ENCODE results near the gene CHI3L2.
A peak's percentile ranks its signal among the peaks of the same experiment; 100 is the strongest.
"Not testable (repeated sequence)": the region's sequence is repeated elsewhere in the genome, so short reads cannot be mapped to it uniquely, and the experiment has no call there.

Gene CHI3L2

DNA sequence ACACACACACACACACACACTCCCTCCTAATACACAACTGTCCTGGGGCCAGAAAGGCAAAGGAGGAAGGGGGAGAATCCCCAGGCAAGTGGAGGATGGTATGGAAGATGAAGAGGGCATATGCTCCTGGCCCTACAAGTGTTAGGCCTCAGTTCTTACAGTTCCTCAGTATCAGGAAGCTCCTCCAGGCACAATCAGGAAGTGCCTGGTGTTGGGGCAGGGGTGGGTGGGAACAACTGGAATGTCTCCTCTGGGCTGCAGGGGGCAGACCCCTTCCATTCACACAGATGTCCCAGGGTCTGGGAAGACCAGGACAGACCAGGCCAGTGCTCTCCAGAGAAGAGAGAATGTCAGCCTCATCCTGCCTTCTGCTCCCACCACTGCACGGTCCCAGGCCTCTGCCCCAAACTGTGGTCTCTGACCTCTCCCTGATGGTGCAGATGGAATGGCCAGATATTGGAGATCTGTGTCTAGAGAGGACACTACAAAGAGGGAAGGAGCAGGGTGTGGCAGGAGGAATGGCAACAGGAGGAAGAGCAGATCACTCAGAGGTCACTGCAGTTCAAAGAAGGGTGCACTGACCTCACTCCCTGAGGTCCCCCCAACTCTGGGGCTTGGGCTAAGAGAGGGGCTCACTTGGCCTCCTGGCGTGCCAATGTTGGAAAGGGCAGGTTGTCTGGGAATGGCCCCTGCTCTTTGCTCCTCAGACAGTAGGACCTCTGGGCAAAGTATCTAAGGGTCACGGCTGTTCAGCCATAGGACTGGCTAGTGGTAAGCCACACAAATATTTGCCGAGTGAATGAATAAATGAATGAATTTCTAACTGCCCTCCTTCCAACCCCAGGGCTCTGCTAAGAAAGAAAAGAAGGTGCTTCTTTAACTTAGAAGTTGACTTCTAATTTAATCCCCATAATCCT lies 24.5 kb upstream of the CHI3L2 start:
- no peak for DNase-seq

DNA sequence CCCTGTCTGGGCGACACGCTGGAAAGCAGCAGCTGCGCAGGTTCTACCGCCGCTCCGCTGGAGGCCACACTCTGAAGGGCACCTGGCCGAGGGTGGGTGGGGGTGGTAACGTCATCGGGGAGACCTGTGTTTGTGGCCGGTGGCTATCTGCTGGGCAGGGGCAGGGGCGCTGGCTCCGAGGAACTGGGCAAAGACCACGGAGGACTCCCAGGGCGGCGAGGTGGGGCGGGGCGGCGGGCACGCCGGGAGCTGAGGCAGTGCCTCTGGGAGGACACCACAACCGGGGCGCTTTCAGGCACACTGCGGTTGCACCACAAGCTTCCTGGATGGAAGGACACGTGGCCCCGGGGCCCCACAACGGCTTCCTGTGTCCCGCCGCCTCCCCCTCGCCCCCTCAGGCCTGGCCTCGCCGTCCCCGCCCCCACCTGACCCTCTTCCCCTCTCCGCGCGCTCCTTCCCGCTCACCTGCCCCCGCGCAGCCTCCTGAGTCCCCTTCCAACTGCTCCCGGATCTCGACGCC lies 23.8 kb upstream of the CHI3L2 start:
- DNase-seq = peak; percentile 94

DNA sequence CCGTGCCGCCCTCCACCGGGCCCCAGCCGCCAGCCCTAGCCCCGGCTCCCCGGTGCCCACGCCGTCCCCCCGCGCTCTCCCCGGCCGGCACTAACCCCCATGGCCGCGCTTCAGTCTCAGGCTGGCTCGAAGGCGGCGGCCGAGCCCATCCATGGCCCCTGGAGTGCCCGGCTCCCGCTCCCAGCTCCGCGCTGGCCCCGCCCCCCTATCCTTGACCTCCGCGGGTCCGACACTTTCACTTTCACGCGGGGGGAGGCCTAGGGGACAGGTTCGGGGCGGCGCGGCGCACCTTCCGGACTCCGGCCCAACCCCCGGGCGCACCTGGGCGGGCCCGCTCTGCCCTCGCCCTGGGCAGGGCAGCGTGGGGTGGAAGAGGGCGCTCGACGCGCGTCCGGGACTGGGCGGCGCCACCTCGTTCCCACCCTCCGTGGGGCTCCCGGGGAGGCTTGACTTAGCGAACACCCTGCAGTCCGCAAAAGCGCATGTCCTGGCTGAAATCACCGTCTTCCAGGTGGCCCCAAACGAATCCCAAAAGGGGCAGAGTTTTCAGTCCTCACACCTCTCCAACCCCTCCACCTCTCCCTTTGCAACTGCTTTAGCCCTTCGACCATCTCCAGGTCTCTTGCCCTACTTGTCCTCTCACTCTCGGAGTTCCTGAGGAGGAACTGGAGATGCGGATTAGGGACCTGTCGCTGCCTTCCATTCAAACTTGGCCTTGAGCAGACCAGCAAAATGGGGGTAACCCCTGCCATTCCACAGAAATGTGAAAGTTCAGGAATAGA lies 23.1 kb upstream of the CHI3L2 start:
- peak; percentile 72 for DNase-seq

DNA sequence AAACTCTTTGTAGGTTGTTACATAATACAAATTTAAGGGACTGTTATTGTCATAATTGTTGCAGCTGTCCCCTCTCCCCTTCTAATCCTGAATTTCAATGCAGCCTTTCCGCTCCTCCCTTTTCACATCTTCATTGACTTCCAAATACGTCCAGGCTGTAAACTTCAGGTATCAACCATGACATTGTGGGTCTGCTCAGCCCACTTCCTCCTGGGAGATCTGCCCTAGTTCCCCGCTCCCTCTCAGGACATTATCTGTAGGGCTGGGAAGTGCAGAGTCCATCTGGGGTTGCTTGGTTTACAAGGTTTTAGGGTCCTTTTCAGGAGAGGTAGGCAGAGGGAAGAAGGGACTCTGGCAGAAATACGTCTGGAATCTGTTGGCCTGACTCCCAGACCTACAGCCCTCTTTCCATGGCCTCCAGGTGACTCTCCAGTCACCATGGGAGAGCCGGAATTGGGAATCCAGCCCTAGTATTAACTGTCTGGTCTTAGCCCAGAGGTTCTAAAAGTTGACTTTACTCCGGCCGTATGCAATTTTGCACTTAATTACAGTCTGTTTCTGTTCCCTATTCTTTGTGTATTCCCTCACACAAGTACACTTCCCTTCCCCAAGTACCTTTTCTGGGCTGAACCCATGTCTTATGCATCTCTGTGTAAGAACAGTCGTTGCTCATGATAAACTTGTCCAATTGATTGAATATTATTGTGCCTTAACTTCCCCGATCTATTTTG lies 22.4 kb upstream of the CHI3L2 start:
- no peak for DNase-seq

DNA sequence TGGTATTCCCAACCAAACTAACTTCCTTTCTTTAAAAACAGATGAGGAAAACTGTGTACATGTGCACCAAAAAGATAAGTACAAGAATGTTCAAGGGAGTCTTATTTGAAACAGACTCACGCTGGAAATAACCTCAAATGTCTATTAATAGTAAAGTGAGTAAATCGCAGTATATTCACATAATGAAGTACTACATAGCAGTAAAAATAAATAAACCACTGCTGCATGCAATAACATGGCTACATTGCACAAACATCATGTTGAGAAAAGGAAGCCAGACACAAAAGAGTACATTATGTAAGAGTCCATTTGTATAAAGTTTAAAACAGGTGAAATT lies 21.8 kb upstream of the CHI3L2 start:
- no peak for DNase-seq

DNA sequence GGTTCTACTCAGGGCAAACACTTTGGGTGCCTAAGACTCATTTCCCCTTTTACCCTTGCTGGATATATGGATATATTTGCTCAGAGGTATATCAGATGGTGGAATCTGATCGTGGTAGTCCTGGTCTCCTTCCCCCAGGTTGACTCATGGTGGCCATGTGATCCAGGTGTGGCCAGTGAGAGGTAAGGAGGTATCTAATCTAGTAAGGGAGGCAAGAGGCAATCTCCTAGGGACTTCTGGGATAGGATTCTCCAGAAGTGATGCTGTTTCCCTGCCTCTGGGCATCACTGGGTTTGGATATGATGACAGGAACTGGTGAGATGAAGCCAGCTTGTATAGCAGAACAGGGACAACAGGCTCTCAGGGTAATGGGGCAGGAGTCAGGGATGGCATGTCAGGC lies 18.6 kb upstream of the CHI3L2 start:
- DNase-seq = no peak

DNA sequence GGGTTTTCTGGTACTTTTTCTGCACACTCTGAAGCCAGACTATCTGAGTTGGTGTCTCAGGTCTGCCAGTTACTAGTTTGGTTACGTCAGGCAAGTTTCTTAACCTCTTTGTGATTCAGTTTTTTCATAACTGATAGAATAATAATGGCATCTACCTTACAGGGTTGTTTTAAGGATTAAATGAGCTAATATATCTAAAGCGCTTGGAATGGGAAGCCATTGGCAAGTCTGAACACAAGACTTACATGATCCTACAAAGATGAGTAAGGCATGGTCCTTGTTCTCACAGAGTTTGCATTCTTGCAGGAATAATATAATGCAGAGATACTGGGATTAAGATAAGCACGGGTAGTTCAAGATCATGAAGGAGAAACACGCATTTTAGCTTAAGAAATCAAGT lies 17.9 kb upstream of the CHI3L2 start:
- no peak for DNase-seq

DNA sequence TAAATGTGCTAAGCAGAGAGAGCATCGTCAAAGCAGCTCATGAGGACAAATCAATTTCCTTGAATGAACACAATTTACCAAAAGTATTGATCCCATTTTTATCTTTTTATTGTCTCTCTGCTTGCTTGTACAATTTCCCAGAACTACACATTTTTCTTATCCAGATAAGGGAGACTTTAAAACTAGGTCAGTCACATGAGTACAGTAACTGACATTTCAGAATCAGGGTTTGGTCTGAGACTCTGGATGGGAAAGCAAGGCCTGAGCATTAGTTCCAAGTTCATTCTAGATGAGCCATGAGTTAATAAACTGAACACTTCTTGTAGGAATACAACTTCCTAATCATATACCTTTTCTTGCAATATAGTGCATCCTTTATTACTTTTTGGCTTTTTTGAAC lies 15.6 kb upstream of the CHI3L2 start:
- DNase-seq = no peak

DNA sequence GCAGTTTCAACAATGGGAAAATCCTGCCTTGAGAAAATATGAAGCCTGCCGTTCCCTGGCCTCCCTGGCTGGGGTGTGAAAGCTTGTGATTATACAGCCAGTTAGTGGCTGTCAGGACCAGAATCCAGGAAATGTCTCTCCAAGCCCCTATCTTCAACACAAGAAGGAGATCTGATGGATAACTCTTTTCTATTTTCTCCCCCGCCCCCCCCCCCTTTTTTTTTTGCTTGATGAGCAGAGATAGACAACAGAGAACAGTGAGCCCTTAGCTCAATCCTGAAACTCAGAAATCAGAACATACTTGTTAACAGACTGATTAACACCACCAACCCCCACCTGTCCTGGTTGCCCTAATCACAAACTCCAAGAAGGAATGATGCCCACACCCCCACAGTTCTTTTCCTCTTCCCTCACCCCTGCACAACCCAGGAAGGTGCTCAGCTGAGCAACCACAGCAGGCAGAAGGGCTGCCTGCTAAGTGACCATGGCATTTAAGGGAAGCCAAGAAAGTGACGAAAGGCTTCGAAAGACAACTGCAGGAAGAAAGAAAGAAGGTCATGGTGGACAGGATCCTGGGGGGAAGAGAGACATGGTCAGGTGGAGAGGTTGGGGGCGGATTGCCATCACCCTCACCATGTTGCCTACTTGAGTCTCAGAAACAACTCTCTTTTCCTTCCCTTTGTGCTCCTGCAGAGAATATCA lies 14.7 kb upstream of the CHI3L2 start:
- DNase-seq = no peak

DNA sequence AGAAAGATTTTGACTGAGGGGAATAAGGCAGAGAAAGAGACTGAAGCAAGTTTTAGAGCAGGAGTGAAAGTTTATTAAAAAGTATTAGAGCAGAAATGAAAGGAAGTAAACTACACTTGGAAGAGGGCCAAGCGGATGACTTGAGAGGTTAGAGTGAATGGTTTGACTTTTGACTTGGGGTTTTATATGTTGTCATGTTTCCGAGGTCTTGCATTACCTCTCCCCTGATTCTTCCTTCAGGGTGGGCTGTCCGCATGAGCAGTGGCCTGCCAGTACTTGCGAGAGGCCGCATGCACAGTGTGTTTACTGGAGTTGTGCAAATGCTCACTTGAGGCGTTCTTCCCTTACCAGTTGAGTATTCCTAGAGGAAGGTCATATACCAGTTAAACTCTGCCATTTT lies 14.1 kb upstream of the CHI3L2 start:
- DNase-seq = no peak

DNA sequence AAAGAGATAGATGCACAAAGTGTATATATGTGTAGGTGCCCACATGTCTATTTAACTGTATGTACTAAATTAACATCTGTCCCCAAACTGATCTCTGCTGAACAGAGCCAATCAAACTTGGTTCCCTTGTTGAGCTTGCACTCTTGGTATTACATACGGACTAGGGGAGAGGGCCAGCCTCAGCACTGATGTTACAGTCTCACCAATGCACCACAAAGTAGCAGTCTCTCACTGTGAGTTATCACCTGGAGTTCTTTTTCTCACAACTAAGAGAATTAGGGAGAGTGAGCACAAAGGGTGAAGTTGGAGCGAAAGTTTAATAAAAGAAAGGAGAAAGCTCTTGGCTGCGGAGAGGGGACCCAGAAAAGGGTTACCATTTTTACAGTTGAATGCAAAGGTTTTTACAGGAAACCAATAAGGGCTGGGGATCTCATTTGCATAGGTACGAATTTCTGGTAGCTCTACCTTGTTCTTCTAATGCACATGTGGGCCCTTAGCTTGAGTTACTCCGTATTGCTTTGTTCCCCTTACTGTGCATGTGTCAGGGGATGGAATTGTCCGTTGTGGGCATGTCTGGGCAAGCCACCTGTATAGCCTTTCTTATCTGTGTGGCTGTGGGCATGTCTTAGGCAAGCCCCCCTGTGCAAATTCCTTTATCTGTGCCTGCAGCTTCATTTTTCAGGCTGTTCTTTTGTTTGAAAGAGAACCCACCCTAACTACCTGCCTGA lies 13.3 kb upstream of the CHI3L2 start:
- DNase-seq = no peak

DNA sequence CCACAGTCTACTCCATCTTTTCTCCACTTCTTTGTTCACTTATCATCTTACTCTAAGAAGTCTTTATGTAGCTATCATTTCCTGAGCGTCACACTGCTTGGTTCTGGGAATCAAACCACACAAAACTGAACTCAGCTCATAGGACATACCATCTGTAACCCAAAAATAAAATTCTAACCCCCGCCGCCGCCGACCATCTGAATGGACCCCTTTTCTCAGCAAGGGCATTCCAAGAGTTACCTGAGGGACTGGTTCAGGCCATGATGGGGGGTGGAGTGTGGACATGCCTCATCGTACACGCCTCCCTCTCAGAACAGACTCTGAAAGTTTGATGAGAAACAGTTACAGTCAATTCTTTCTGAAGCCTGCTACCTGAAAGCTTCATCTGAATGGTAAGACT lies 12.6 kb upstream of the CHI3L2 start:
- peak; percentile 60 for DNase-seq

DNA sequence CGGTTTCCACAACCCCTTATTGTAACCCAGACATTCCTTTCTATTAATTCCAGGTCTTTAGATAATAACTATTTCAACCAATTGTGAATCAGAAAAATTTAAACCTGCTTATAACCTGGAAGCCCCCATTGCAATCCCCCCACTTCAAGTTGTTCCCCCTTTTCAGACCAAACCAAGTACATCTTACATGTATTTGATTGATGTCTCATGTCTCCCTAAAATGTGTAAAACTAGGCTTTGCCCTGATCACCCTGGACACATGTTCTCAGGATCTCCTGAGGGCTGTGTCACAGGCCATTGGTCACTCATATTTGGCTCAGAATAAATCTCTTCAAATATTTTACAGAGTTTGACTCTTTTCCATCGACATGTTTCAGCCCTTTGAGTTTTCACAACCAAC lies 12.2 kb upstream of the CHI3L2 start:
- not testable (repeated sequence) for DNase-seq

DNA sequence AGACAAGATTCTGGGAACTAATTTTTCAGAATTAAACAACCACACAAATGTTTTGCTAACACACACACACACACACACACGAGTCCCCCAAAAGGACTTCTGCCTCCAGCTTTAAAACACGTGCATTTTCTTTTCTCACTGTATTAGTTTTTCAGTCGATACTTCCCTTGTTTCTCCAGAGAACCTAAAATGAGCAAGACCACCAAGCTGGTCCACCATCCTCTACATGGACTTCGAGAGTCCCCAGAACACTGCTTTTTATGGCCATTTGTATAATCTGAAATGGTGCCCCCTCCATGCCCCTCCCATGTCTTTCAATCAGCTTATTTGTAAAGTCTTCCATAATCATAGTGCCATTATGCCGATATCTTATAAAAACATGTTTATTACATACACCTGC lies 10.8 kb upstream of the CHI3L2 start:
- no peak for DNase-seq

DNA sequence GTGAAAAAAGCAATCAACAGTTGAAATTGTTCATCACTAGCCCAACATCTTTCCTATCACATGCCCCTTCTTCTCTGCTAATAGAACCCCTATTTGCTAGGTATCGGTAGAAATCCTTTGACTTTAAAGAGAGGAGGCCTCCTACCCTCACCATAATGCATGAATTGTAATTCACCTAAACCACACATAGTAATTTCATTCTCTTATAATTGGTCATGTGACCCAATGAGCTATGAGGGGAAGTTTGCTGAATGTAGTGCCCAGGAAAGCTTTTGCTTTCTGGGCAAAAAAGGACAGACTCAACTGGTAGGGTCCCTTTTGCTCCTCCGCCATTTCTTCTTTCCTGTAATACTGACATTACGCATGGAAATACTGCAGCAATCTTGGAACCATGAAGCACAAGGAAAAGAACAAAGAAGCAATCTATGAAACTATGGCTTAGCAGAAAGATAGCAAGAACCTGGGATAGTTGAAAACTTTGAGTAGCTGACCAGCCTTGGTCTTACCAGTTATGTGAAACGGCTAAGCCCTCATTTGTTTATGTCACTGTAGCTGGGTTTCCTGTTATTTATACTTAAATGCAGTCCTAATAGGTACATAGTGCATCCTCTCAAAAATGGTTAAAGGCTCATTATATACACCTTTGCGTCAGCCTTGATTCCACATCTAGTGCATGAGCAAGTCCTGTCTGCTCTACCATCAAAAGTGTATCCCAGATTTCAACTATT lies 10.2 kb upstream of the CHI3L2 start:
- DNase-seq = peak; percentile 77

DNA sequence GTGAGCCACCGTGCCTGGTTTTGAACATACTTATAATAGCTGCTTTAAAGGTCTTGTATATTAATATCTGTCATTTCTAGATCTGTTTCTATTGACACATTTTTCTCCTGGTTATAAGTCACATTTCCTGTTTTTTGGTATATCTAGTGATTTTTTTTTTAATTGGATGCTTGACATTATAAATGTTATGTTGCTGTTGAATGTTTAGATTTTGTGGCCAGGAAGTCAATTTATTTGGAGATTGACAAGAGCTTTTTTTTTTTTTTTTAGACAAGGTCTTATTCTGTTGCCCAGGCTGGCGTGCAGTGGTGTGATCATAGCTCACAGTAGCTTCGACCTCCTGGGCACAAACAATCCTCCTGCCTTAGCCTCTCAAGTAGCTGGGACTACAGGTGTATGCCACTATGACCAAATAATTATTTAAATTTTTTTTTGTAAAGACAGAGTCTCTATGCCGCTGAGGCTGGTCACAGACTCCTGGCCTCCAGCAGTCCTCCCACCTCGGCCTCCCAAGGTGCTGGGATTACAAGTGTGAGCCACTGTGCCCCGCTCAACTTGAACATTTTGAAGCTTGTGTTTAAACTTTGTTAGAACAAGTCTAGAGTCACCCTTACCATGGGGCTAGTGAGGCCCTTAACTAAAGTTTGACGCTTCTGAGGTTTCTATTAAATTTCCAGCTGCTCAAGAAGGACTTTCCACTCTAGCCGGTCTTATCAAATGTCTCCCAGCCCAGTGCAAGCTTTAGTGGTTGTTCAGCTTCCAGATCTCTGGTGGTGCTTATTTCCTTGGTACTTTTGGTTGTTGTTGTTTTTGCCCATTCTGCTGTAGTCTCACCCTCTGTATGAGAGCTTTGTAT lies 8.6 kb upstream of the CHI3L2 start:
- DNase-seq = peak; percentile 25

DNA sequence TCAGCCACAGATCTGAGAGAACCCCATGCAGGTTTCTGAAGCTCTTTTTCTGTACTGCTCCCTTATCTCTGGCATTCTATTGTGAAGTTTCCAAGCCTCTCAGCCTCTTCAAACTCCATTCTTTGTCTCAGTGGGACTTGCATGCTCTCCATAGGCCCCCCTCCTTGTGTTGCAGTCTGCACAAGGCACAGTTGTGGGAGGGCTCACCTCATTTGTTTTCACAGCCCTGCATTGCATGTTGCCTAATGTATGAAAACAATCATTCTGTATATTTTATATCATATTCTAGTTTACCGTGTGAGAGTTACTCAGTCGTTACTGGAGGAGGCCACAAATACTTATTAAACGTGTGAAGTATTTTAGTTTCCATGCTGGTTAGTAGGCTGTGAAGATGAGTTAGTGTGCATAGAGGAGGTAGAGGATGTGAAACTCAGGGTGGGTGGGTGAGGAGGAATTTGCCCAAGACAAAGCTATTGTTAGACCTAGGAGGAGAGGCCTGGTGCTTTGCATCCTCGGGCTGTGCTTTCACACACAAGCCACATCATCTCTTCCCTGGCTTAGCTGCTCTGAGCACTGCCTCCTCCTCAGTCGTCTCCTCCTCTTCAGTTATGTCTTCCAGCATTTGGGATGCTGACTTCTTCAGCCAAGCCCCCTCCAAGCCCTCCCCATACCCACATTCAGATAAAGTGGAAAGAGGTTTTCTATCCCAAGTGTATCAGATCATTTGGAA lies 7.8 kb upstream of the CHI3L2 start:
- peak; percentile 81 for DNase-seq

DNA sequence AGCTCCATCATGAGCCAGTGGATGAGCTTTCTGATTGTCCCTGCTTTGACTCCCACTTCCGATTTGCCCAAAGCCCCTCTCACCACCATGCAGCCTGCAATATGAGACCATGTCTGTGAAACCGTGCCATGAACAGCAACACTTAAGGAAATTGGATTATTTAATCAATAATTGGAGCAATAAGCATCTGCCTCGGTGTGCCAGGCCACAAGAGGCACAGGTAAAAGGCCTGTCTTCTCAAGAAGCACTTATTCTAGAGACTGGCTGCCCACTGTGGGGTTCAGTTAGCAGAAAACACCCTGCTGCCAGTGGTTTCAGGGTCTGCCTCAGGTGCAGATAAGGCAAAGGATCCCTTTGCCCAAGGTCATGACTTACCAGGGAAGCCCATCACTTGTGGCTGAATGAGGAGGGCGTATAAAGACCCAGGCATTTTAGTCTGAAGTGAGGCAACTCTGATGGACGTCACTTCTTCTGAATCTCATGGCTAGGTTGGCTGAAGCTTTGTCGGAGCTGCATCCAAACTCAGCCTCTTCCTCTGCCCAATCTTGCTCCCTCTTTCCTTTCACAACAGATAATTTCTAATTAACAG lies 7.1 kb upstream of the CHI3L2 start:
- no peak for DNase-seq

DNA sequence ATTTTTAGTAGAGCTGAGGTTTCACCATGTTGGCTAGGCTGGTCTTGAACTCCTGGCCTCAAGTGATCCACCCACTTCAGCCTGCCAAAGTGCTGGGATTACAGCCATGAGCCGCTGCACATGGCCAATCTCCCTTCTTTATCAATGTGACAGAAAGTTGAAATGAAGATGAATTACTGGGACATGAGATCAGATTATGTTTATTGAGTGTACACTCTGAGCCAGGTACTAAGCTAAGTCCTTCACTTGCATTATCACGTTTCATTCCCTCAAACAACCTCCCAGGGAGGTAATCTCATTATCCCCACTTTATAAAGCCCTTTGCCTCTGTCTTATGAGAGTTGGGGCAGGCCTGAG lies 6.3 kb upstream of the CHI3L2 start:
- DNase-seq = no peak
